Fibroblast of gingiva (primary cell): Measurements from ENCODE around the gene KCNC3.

Source experiments
- DNase-seq: peaks from one replicate; pipeline ENCODE4 v3.0.0-alpha.2; 2011; ENCODE audit warnings: low read depth

Gene KCNC3

DNA sequence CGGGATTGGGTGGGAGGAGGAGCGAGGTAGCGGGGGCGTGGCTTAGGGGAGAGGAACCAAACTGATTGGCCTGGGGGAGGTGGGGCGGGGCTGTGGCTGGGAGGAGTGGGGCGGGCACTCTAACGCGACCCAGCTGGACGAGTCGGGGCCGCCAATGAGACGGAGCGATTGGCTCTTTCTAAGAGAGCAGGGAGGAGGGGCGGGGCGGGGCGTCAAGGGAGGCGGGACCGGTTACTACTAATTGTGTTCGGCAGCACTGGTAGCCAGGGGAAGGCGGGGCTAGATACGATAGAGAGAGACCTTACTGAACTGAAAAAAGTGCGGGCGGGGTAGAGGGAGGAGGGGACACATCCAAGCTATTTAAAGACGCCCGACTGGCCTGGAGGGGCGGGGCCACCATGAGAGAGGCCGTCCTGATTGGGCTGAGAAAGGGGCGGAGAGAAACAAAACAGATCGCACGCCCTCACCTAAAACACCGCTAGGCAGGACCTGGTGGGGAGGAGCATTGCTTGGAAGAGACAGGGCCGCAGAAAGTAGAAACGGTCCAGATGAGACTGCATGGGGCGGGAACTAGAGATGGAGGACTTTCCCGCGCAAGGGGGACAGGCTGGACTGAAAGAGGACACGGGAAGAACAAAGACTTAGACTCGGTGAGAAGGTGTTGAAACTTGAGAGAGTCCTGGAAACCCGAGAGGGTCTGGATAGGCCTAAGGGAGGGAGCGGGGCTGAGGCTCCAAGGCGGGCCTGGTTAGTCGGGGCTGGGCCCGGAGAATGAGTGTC lies at the start of gene KCNC3:
TSS of gene KCNC3 (minus strand) at position 232 of the 780 bp plus-strand sequence. CDS start 295 bp downstream, outside the sequence.
- DNase-seq, result peak; percentile 83

DNA sequence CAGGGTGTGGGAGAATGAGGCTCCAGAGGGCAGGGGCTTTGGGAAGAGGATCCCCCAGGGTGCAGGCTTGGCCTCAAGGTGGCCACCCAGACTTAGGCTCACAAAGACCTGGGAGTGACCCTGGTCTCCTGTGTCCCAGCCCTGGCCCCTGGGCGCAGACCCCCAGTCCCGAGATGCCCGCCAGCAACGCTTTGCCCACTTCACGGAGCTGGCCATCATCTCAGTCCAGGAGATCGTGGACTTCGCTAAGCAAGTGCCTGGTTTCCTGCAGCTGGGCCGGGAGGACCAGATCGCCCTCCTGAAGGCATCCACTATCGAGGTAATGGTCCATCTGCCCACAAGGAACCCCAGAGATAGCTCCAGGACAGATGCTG lies 49.7 kb upstream of the KCNC3 start:
- DNase-seq, result no peak

DNA sequence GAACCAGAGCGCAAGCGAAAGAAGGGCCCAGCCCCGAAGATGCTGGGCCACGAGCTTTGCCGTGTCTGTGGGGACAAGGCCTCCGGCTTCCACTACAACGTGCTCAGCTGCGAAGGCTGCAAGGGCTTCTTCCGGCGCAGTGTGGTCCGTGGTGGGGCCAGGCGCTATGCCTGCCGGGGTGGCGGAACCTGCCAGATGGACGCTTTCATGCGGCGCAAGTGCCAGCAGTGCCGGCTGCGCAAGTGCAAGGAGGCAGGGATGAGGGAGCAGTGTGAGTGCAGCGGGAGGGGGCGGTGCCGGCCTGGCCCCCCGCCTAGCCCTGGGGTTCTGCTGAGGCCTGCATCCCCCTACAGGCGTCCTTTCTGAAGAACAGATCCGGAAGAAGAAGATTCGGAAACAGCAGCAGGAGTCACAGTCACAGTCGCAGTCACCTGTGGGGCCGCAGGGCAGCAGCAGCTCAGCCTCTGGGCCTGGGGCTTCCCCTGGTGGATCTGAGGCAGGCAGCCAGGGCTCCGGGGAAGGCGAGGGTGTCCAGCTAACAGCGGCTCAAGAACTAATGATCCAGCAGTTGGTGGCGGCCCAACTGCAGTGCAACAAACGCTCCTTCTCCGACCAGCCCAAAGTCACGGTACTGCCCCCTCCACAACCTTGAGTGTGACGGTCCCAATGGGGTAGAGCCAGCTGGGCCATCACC lies 49.1 kb upstream of the KCNC3 start:
- no peak for DNase-seq

- no peak for DNase-seq
Observed at GRCh38 chr19:50377517-50377916, 48.3 kb upstream of the KCNC3 start.

GRCh38 chr19:50377051-50377461 lies 47.9 kb upstream of the KCNC3 start:
- no peak for DNase-seq

- peak; percentile 98 for DNase-seq
Observed at GRCh38 chr19:50376166-50377050, 47.2 kb upstream of the KCNC3 start, which contains the start of gene NR1H2. Gene NR1H2 (plus strand): TSS chr19:50376457. CDS start chr19:50377606, 1,149 bp downstream.

GRCh38 chr19:50371914-50372475 lies 42.8 kb upstream of the KCNC3 start:
- DNase-seq, result no peak

DNA sequence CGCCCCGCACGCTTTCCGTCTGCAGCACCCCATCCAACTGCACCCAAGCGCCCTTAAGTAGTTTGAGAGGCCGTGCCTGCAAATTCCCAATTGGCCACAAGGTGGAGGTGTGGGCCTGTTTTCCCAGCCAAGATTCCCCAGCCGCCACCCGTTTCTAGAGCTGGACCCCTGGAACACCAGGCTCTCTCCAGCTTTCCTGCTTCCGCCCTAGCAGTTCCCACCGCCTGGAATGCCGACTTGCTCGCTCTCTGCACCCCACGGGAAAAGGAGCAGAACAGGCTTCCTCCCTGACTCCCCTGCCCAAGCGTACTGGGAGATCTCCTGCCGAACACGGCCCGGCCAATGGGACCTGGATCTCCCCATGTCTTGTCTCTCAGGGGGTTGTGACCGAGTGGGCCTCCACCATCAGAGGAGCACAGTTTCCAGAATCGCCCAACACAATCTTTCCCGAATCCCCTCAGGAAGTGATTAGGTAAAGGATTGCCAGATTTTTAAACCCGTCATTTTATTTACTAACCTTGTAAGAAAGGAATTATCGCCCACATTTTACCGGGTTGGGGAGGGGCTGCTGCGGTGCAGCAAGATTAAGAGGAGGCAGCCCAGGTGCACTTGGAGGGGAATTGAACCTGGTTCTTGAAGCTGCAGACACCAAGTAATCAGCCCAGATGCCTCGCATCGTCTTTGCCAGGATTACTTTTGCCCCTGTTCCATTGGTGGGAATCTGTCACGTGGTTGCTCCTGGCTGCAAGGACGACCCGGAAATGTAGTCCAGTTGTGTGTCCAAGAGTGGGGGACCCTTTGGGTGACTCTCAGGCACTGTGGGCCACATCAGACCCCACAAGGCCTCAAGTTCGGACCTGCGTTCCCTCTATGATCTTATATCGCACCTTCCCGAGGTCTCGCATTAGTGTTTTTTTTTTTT lies 39.7 kb upstream of the KCNC3 start:
- peak; percentile 84 for DNase-seq

GRCh38 chr19:50365434-50366306 lies 36.5 kb upstream of the KCNC3 start, which contains the start of gene NAPSA:
Gene NAPSA (minus strand): TSS chr19:50365639. CDS start chr19:50365621, 18 bp downstream.
- DNase-seq, result no peak

DNA sequence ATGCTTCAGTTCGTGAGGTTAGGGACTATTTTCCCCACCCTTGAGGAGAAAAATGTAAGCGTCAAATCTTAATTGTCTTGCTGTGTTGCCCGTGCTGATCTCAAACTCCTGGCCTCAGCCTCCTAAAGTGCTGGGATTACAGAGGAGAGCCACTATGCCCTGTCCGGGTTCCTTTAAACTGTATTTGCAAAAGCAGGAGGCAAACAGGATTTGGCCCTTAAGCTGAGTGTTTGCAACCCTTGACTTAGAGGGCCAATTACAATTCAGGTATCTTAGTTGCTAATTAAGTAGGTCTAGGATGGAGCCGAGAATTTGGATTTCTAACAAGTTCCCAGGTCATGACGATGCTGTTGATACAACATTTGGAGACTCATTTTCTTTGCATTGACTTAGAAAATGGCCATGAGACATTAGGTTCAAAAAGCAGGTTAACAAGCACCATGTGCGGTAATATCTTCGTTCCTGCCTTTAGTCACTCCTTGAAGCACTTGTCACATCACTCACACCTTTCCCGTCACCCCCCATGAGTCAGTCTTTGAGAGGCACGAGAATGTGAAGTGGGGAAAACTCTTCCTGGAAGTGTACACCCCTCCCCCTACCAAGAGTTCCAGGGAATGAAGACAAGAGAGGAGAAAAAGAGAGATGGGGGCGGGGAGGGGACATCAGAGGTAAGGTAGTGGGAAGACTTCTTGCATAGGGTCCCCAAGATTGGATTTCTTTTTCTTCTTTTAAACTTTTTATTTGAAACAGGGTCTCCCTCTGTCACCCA lies 33.7 kb upstream of the KCNC3 start:
- no peak for DNase-seq

DNA sequence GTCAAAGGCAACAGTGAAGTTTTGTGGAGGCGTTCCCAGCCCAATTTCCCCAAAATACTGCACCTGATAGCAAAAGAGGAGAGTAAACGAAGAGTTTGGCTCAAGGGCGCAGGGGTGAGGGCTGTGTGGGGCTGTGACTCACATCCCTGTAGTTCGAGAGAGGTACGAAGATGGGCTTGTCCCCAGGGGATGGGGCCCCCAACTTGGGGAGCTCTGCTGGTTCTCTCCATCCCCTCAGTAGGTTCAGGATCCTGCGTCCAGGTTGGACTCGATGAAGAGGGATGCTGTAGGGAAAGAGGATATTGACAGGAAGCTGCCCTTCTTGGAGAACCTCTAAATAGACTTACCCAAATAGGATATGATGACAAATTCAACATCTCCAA lies 32.8 kb upstream of the KCNC3 start:
- no peak for DNase-seq

- no peak for DNase-seq
Observed at GRCh38 chr19:50361290-50362029, 32.3 kb upstream of the KCNC3 start.

GRCh38 chr19:50359328-50359818 lies 30.2 kb upstream of the KCNC3 start:
- DNase-seq, result no peak

DNA sequence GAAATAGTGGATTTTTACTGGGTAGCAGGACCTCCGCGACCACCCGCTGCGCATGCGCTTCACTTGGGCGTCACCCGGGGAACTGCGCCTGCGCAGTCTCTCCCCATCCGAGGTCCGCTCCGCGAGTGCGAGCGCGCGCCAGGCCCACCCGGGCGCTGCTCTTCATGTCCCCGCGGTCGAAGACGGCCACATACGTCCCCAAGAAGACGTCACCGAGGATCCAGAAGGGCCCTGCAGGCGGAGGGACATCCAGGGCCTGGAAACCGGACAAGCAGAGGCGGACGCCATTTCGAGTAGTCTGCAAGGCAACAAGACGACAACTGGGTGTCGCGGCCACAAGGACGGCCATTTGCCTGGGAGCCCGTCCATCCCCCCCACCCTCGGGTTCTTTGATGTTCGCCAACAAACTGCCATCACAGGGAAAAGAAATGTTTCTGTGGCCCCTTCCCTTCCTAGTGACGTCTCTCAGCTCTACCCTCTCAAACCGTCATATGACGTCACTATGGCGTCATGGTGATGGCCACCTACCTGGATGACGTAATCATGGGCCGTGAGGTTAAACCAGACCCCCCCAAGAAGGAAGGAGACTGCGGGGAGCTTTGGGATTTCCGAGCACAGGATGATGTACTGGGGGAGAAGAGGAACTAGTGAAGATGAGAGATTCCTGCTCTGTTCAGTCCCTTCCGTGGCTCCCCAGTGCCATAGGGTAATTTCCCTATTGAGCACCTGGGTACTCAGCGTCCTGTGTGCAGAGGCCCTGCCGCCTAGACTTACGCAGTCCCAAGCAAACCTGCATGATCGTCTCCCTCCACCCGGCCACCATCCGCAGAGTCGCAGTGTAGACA lies 29.5 kb upstream of the KCNC3 start:
- DNase-seq, result no peak

- peak; percentile 51 for DNase-seq
Observed at GRCh38 chr19:50357178-50358100, 28.3 kb upstream of the KCNC3 start.

DNA sequence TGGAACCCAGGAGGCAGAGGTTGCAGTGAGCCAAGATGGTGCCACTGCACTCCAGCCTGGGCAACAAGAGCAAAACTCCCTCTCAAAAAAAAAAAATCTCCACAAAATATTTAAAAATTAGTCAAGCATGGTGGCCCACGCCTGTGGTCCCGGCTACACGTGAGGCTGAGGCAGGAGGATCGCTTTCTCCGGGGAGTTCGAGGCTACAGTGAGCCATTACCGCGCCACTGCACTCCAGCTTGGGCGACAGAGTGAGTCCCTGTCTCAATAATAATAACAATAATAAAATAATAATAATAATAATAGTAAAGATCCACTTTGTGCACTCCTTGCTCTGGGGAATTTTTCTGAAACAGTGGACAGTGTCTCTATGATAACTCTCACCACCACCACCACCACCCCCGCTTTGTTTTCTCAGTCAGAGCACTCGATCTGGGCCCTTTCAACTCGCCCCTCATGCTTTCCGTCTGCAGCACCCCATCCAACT lies 27.6 kb upstream of the KCNC3 start:
- DNase-seq, result no peak
